A549 treated with ZK216348 at 1 μM for 4 hours (cell line): ENCODE measurements around the gene MOB4. TPM values are rescaled to one million over a fixed set of nuclear protein-coding genes. Genes with fewer than 3 reads are reported as not detected.

ENCODE experiments used
- total RNA-seq: library from RNA; stranded (reverse); fragments of 200-300 nt; extraction: Qiagen RNA extraction; gene quantifications from 5 replicates; pipeline ENCODE4 v1.2.3, GENCODE V29; 2022; ENCODE audit warnings: low read depth

Gene MOB4
- 12.8 to 37.1 TPM (median 25.7 TPM) in 5 replicates for total RNA-seq

GRCh38 chr2:197515739-197516392, at the start of gene MOB4:
TSS of gene MOB4 (plus strand) at chr2:197516066. CDS start at chr2:197516087, 21 bp downstream.

GRCh38 chr2:197499594-197500502, 16.0 kb upstream of the MOB4 start, which contains the start of the genes HSPD1 and HSPE1:
TSS of gene HSPD1 (minus strand) at chr2:197499840. CDS start at chr2:197498848, 992 bp downstream.
TSS of gene HSPE1 (plus strand) at chr2:197500379. CDS start at chr2:197500437, 58 bp downstream.

Other genes starting within 250 kb of the MOB4 start
- 1.2 to 3.3 TPM (median 1.8 TPM) in 5 replicates for gene ANKRD44, start 205.3 kb upstream of the MOB4 start, total RNA-seq
- 110 to 162 TPM (median 122 TPM) in 5 replicates for gene SF3B1, start 81.0 kb upstream of the MOB4 start, total RNA-seq
- 14.6 to 19.4 TPM (median 18.0 TPM) in 5 replicates for gene COQ10B, start 62.5 kb upstream of the MOB4 start, total RNA-seq
- gene HSPD1, start 16.2 kb upstream of the MOB4 start, total RNA-seq = 578 to 764 TPM (median 638 TPM) in 5 replicates
- 455 to 1,103 TPM (median 573 TPM) in 5 replicates for gene HSPE1, start 15.7 kb upstream of the MOB4 start, total RNA-seq
- not detected in 5 replicates for gene RFTN2, start 159.5 kb downstream of the MOB4 start, total RNA-seq
- 9.4 to 10.8 TPM (median 10.0 TPM) in 5 replicates for gene MARS2, start 189.3 kb downstream of the MOB4 start, total RNA-seq